Forelimb muscle (tissue), 1 donor: ENCODE measurements around the gene FZR1. TPM values are rescaled to one million over a fixed set of nuclear protein-coding genes. Genes with fewer than 3 reads are reported as not detected.

Experiments used
- DNase-seq: peaks from one replicate; pipeline ENCODE4 v3.0.0-alpha.2; 2013; ENCODE audit warnings: low read depth
- polyA plus RNA-seq: library from polyadenylated mRNA; unstranded; fragments of 120-200 nt; gene quantifications from one replicate; pipeline ENCODE4 v1.2.1, GENCODE V29; 2013; ENCODE audit not compliant: insufficient read length

FZR1 gene
- polyA plus RNA-seq, 1 donor: 26.9 TPM

GRCh38 chr19:3513229-3514140 is 7.4 kb downstream of the FZR1 start:
- no peak for DNase-seq

GRCh38 chr19:3514930-3515329 is 8.8 kb downstream of the FZR1 start:
- DNase-seq: no peak

DNA sequence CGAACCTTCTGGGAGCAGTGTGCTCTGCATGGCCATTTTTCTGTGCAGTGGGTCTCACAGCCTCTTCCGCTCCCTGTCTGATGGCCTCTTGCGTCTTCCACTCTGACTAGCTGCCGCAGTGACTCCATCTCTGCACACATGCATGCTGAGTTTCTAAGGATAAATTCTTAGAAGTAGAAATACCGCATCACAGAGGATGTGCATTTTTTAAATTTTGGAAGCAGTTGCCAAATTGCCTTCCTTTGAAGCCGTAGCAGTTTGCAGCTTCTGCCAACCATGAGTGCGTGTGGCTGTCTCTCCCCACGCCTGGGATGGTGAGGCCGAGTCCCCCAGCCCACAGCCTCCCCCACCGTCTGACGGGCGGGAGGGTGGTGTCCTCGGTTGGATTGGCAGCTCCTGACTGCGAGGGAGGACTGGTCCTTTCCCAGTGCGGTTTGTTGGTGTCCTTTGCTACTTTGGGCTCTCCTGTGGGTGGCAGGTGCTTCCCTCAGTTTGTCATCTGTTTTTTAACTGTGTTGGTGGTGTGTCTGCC is 9.8 kb downstream of the FZR1 start:
- DNase-seq: no peak

- no peak for DNase-seq
Observed at GRCh38 chr19:3516675-3517207, 10.6 kb downstream of the FZR1 start.

GRCh38 chr19:3517638-3518037 is 11.5 kb downstream of the FZR1 start:
- DNase-seq: no peak

GRCh38 chr19:3518255-3518654 is 12.1 kb downstream of the FZR1 start:
- no peak for DNase-seq

DNA sequence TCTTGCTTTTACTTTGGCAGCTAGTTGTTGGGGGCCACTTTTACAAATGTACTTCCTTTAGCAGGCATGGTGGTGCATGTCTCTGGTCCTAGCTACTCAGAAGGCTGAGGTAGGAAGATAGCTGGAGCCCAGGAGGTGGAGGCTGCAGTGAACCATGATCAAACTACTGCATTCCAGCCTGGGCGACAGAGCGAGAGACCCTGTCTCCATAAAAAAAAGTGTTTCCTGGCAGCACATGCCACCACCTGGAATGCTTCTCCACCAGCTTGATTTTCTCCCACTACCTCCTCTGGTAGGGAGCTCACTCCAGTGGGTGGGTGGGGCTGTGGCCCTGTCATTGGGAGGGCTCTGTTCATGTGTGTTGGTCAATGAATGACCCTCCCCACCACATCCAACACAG is 12.5 kb downstream of the FZR1 start:
- no peak for DNase-seq

GRCh38 chr19:3519126-3519525 is 13.0 kb downstream of the FZR1 start:
- DNase-seq: no peak

DNA sequence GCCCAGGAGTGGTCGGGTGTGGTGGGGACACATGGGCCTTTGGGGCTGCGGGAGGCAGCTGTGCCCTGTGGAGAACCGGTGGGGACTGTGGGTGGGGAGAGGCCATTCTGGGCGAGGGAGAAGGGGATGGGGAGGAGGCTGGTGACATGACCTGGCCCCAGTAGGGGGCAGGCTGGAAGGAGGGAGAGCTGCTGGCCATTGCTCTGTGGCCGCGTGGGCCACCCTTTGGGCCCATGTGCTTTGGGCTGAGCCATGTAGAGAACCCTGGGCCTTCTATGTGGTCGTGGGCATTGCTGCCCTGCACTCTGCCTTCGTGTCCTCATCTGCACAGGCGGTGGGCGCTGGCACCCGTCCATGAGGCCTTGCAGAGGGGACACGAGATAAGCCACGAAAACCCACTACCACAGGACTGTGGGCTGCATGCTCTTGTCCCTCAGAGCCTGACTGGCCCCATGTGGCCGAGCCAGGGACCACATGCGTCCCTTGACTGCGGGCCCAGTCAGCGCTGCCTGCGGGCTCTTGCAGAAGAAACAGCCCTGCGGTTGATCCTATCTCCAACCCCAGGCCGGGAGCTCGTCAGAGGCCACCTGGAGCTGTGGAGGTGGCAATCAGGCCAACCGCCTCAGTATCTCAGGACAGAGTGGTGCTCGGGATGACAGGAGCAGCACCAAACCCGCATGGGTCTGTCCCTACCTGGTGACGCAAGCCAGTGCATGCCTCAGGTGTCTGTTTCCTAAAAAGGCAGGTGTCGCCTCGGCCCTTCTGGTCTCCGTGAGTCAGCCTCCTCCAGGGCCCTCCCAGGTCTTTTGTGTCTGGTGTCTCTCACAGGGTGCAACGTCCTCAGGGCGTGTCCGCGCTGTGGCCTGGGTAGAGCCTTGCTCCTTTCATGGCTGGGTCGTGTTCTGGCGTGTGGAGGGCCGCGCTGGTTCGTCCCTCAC is 14.3 kb downstream of the FZR1 start:
- DNase-seq: no peak

GRCh38 chr19:3521104-3521445 is 15.0 kb downstream of the FZR1 start:
- no peak for DNase-seq

- no peak for DNase-seq
Observed at GRCh38 chr19:3522421-3523360, 16.6 kb downstream of the FZR1 start.

GRCh38 chr19:3523361-3524077 is 17.4 kb downstream of the FZR1 start:
- no peak for DNase-seq

- DNase-seq: no peak
Observed at GRCh38 chr19:3524078-3524842, 18.1 kb downstream of the FZR1 start.

DNA sequence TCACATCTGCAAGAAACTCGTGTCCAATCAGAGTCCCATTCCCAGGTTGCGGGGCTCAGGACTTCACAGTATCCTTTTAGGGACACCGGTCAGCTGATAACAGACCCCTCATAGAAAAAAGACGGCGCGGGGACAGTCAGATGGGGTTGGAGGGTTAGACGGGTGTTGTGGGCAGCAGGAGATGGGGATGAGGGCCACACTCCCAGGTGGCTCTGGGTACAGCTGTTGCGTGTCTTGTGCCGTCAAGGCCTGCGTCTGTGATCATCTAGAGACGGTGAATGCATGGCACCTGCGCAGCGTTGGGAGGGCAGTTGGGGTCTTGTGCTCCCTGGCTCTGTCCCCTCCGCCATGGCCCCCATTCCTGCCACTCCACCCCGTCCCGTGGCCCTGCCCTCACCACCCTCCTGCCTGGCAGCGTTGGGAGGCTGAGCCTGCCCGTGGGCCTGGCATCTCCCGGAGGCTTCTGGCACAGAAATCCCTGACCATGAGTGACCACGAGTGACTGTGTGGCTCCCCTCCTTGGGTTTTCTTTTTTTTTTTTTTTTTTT is 18.9 kb downstream of the FZR1 start:
- no peak for DNase-seq

DNA sequence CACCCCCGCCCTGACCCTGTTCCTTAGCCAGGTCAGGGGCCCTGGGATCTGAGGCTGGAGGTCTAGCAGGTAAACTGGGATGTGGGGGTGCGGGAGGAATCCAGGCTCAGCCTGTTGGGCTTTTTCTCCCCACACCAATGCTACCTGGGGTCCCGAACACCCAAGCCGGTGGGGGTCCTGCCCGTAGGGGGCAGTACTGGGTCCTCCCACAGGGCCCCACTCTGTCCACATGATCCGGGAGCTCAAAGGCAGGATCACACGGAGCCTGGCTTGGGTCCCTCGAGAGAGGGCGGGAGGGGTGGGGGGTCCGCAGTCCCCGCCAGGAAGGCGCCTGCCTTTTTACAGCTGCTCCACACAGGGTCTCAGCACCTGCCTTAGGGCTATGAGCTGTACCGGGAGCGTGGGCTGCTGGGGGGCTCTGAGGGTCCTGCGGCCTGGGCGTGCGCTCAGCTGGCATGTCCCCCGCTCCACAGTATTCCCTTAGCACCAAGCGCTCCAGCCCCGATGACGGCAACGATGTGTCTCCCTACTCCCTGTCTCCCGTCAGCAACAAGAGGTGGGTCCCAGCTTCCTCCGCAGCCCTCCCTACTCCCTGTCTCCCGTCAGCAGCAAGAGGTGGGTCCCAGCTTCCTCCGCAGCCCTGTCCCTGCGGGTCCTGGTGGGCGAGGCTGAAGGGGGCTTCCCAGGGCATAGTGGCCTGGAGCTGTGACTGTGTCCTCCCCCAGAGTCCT is 20.6 kb downstream of the FZR1 start:
- DNase-seq: no peak

- no peak for DNase-seq
Observed at GRCh38 chr19:3527238-3527910, 21.3 kb downstream of the FZR1 start.

GRCh38 chr19:3528080-3528479 is 22.0 kb downstream of the FZR1 start:
- no peak for DNase-seq
